IMR-90 (cell line): ENCODE data around the gene FEV. TPM values are rescaled to one million over a fixed set of nuclear protein-coding genes. Genes with fewer than 3 reads are reported as not detected.

Experiments used
- ATAC-seq: fragments of 200-7000 bp; cut with Tn5 transposase; 2 replicates; pipeline ENCODE4 v1.9.1; 2020; ENCODE audit warnings: low read depth, mild to moderate bottlenecking, moderate library complexity
- BruUV-seq: library from RNA; stranded (reverse); fragments of 400-500 nt; replicated peaks from 2 replicates; lab custom pipeline; 2021; lab: Mats Ljungman, UMichigan
- CTCF ChIA-PET: fragments of 300-600 bp; formaldehyde crosslinking; extraction: SDS; loops from one replicate; lab custom pipeline; 2021; ENCODE audit warnings: antibody characterized with exemption; lab: Yijun Ruan, JAX
- POLR2A ChIA-PET: fragments of 300-600 bp; sonication (Branson Sonifier 250); formaldehyde crosslinking; loops from one replicate; lab custom pipeline; 2022; ENCODE audit warnings: antibody characterized with exemption; ENCODE audit not compliant: unreplicated experiment; lab: Charles Lee
- DNase-seq: peaks from one replicate; pipeline ENCODE4 v3.0.0; 2013
- H2AFZ ChIP-seq: replicated peaks from 2 replicates; pipeline ENCODE3; 2013; ENCODE audit warnings: low read length, mild to moderate bottlenecking; ENCODE audit not compliant: poor library complexity
- H2AK5ac ChIP-seq: 2 replicates; pipeline ENCODE4 v1.6.1; 2013; ENCODE audit warnings: low read depth, low read length, inconsistent platforms
- H2AK9ac ChIP-seq: replicated peaks from 2 replicates; pipeline ENCODE3; 2013; ENCODE audit warnings: mild to moderate bottlenecking, low read depth, low read length, moderate library complexity; ENCODE audit not compliant: poor library complexity
- H2BK120ac ChIP-seq: 2 replicates; pipeline ENCODE4 v1.6.1; 2013; ENCODE audit warnings: low read depth, low read length, inconsistent platforms
- H2BK15ac ChIP-seq: 3 replicates; pipeline ENCODE4 v1.6.1; 2013; ENCODE audit warnings: low read depth, low read length, inconsistent platforms
- H2BK20ac ChIP-seq: 2 replicates; pipeline ENCODE4 v1.6.1; 2013; ENCODE audit warnings: low read depth, mild to moderate bottlenecking, inconsistent platforms, low read length, moderate library complexity
- H2BK5ac ChIP-seq: 2 replicates; pipeline ENCODE4 v1.6.1; 2013; ENCODE audit warnings: mild to moderate bottlenecking, low read depth, low read length, inconsistent platforms; ENCODE audit not compliant: poor library complexity, severe bottlenecking
- H3K14ac ChIP-seq: replicated peaks from 2 replicates; pipeline ENCODE4 v1.6.1; 2013; ENCODE audit warnings: low read depth, low read length, inconsistent platforms
- H3K18ac ChIP-seq: 2 replicates; pipeline ENCODE4 v1.6.1; 2013; ENCODE audit warnings: low read depth, low read length, control low read depth
- H3K23ac ChIP-seq: 2 replicates; pipeline ENCODE4 v1.6.1; 2013; ENCODE audit warnings: low read depth, low read length, inconsistent platforms
- H3K27ac ChIP-seq: 2 replicates; pipeline ENCODE4 v1.5.1; 2013; ENCODE audit warnings: mild to moderate bottlenecking, control low read depth, low read length; ENCODE audit not compliant: insufficient read depth
- H3K27me3 ChIP-seq: 2 replicates; pipeline ENCODE4 v1.6.1; 2013; ENCODE audit warnings: low read length; ENCODE audit not compliant: control insufficient read depth, insufficient read depth
- H3K36me3 ChIP-seq: 2 replicates; pipeline ENCODE4 v1.6.1; 2013; ENCODE audit warnings: low read length, mixed read lengths; ENCODE audit not compliant: control insufficient read depth, insufficient read depth
- H3K4ac ChIP-seq: 2 replicates; pipeline ENCODE4 v1.6.1; 2013; ENCODE audit warnings: low read depth, low read length, inconsistent platforms
- H3K4me1 ChIP-seq: 2 replicates; pipeline ENCODE4 v1.6.1; 2013; ENCODE audit warnings: low read length, mixed read lengths; ENCODE audit not compliant: control insufficient read depth, insufficient read depth
- H3K4me2 ChIP-seq: 2 replicates; pipeline ENCODE4 v1.6.1; 2013; ENCODE audit warnings: low read depth, mild to moderate bottlenecking, control low read depth, low read length, moderate library complexity
- H3K4me3 ChIP-seq: 2 replicates; pipeline ENCODE4 v1.5.1; 2013; ENCODE audit warnings: low read depth, mild to moderate bottlenecking, control low read depth, low read length, moderate library complexity; ENCODE audit not compliant: insufficient read depth
- H3K56ac ChIP-seq: 2 replicates; pipeline ENCODE4 v1.6.1; 2013; ENCODE audit warnings: low read length, inconsistent platforms; ENCODE audit not compliant: insufficient read depth; ENCODE audit errors: extremely low read depth
- H3K79me1 ChIP-seq, 2 experiments: 2 replicates each; pipeline ENCODE4 v1.6.1; 2013; ENCODE audit warnings: low read length in 2 of 2, inconsistent platforms in 1 of 2, low read depth in 1 of 2
- H3K9ac ChIP-seq: 2 replicates; pipeline ENCODE4 v1.6.1; 2013; ENCODE audit warnings: low read depth, low read length, control low read depth
- H3K9me1 ChIP-seq: 2 replicates; pipeline ENCODE4 v1.6.1; 2013; ENCODE audit warnings: low read length, inconsistent platforms; ENCODE audit not compliant: insufficient read depth
- H3K9me3 ChIP-seq: 2 replicates; pipeline ENCODE4 v1.6.1; 2013; ENCODE audit warnings: low read length; ENCODE audit not compliant: control insufficient read depth, insufficient read depth
- H4K20me1 ChIP-seq: 2 replicates; pipeline ENCODE4 v1.6.1; 2013; ENCODE audit warnings: low read length, inconsistent platforms; ENCODE audit not compliant: insufficient read depth
- H4K5ac ChIP-seq: 2 replicates; pipeline ENCODE4 v1.6.1; 2013; ENCODE audit warnings: mild to moderate bottlenecking, low read depth, low read length, control low read depth
- H4K8ac ChIP-seq, 2 experiments: 2 replicates each; pipeline ENCODE4 v1.6.1; 2013; ENCODE audit warnings: low read depth in 2 of 2, low read length in 2 of 2, control low read depth in 1 of 2, inconsistent platforms in 1 of 2
- H4K91ac ChIP-seq: 2 replicates; pipeline ENCODE4 v1.6.1; 2013; ENCODE audit warnings: low read depth, low read length, inconsistent platforms; ENCODE audit not compliant: insufficient read depth
- MAFK ChIP-seq: IDR thresholded peaks from 2 replicates; pipeline ENCODE4 v1.6.1; 2012; ENCODE audit warnings: low read depth, low read length, improper control_type of control experiment
- MXI1 ChIP-seq: IDR thresholded peaks from 2 replicates; pipeline ENCODE4 v1.6.1; 2012; ENCODE audit warnings: low read depth, mild to moderate bottlenecking, low read length, moderate library complexity, borderline replicate concordance
- NFE2L2 ChIP-seq: fragments of 150-350 bp; IDR thresholded peaks from 2 replicates; pipeline ENCODE4 v1.6.1; 2016; ENCODE audit warnings: low read depth, mild to moderate bottlenecking, low read length
- RCOR1 ChIP-seq: IDR thresholded peaks from 2 replicates; pipeline ENCODE4 v1.6.1; 2012; ENCODE audit warnings: mild to moderate bottlenecking, low read length, improper control_type of control experiment; ENCODE audit not compliant: insufficient replicate concordance
- WGBS, 2 experiments: methylation state at CpG; one replicate each; pipeline versions ENCODE4 v1.1.5 to v1.1.7; 2013; ENCODE audit warnings: missing lambda C conversion rate in 2 of 2; ENCODE audit not compliant: insufficient read length in 1 of 2; ENCODE audit errors: extremely low coverage in 2 of 2; 5-methylcytosine and 5-hydroxymethylcytosine counted together
- dilution Hi-C: fragments of 300-500 bp; cut with HindIII; formaldehyde crosslinking; loops from one replicate; pipeline ENCODE4 v1.14.3; 2018; ENCODE audit warnings: low sequenced_read_pairs; ENCODE audit not compliant: unreplicated experiment
- in situ Hi-C: fragments of 300-500 bp; cut with MboI; formaldehyde crosslinking; loops from 3 replicates; pipeline ENCODE4 v1.14.3; 2019; ENCODE audit warnings: low sequenced_read_pairs, inconsistent platforms, mixed read lengths
- intact Hi-C: fragments of 100-400 bp; cut with micrococcal nuclease; formaldehyde crosslinking; loops from 2 replicates; pipeline ENCODE4 v1.10.0; 2022
- polyA plus RNA-seq, 3 experiments: library from polyadenylated mRNA; depleted of rRNA; stranded (reverse); fragments of >200 nt; gene quantifications; 2 replicates each; pipeline ENCODE4 v1.2.3, GENCODE V29; 2012; ENCODE audit warnings: low replicate concordance in 1 of 3
- total RNA-seq: library from RNA; depleted of rRNA; stranded (reverse); fragments of >200 nt; gene quantifications from 2 replicates; pipeline ENCODE4 v1.2.3, GENCODE V29; 2012

Gene FEV
- total and polyA plus RNA-seq, 2 of the 4 experiments (the other 2 are of a cell fraction): not detected

- no CpG with 5 or more reads among the region's 3 CpGs for WGBS, 2 experiments
- CTCF ChIA-PET: no interaction called here
- dilution Hi-C loops: no loop called here
Observed at GRCh38 chr2:218988164-218988563, 3.2 kb upstream of the FEV start.

More at GRCh38 chr2:218988164-218988563, 3.2 kb upstream of the FEV start:
- H3K56ac ChIP-seq: no peak overlapping the region
- no peak overlapping the region for H3K4ac ChIP-seq
- no peak overlapping the region for H3K4me2 ChIP-seq
- H4K5ac ChIP-seq: no peak overlapping the region
- H3K18ac ChIP-seq: no peak overlapping the region
- no peak overlapping the region for H3K23ac ChIP-seq
- no peak overlapping the region for H2BK20ac ChIP-seq
- H4K91ac ChIP-seq: no peak overlapping the region
- no peaks in the 10 kb centered on the region for H3K4me1 ChIP-seq
- H3K79me1 ChIP-seq: no peaks in the 10 kb centered on the region
- no peaks in the 10 kb centered on the region for H3K36me3 ChIP-seq
- H2AFZ ChIP-seq: no peak overlapping the region
- H3K4me3 ChIP-seq: no peak overlapping the region
- no peak overlapping the region for H2BK120ac ChIP-seq
- no peak overlapping the region for H3K9ac ChIP-seq
- H3K27ac ChIP-seq: no peak overlapping the region
- H3K9me3 ChIP-seq: no peaks in the 10 kb centered on the region
- POLR2A ChIA-PET: no interaction called here
- H2BK5ac ChIP-seq: no peak overlapping the region
- in situ Hi-C loops: no loop called here
- H2BK15ac ChIP-seq: no peak overlapping the region
- intact Hi-C loops: no loop called here
- DNase-seq: no peak
- H3K14ac ChIP-seq: no peak overlapping the region
- H4K20me1 ChIP-seq: peaks cover 3% of the 10 kb centered on the region
- H4K8ac ChIP-seq: no peak overlapping the region
- peaks cover 95% of the 10 kb centered on the region for H3K27me3 ChIP-seq
- no TSS peak for BruUV-seq
- H2AK9ac ChIP-seq: no peak overlapping the region
- ATAC-seq: no peak
- TF ChIP-seq MXI1: no peak
- no peak for TF ChIP-seq NFE2L2
- no peak for TF ChIP-seq MAFK
- no peak for TF ChIP-seq RCOR1
- H2AK5ac ChIP-seq: no peak overlapping the region
- peaks cover 3% of the 10 kb centered on the region; the same call in 1 of the 2 replicates for H3K9me1 ChIP-seq
